SK-N-SH treated with all-trans-retinoic acid at 6 μM for 48 hours (cell line): Measurements from ENCODE around the gene ERN1.
"Not testable (repeated sequence)": the region's sequence is repeated elsewhere in the genome, so short reads cannot be mapped to it uniquely, and the experiment has no call there.

ENCODE experiments used
- ATAC-seq: fragments of 200-7000 bp; cut with Tn5 transposase; 3 replicates; pipeline ENCODE4 v1.9.1; 2020; ENCODE audit warnings: mild to moderate bottlenecking, moderate library complexity
- BACH2 ChIP-seq: fragments of 250-450 bp; sonication (Bioruptor Pico); IDR thresholded peaks from 2 replicates; pipeline ENCODE4 v1.9.0; 2021; ENCODE audit warnings: mild to moderate bottlenecking, borderline replicate concordance
- GLIS3 ChIP-seq: fragments of 250-450 bp; sonication (Bioruptor Pico); IDR thresholded peaks from 2 replicates; pipeline ENCODE4 v1.5.0; 2020; ENCODE audit warnings: mild to moderate bottlenecking, moderate library complexity
- OSR1 ChIP-seq: fragments of 250-450 bp; sonication (Bioruptor Pico); IDR thresholded peaks from 2 replicates; pipeline ENCODE4 v1.8.0; 2022; ENCODE audit warnings: moderate library complexity, mild to moderate bottlenecking, inconsistent platforms
- PPARA ChIP-seq: fragments of 250-450 bp; sonication (Bioruptor Pico); IDR thresholded peaks from 2 replicates; pipeline ENCODE4 v1.5.0; 2020; ENCODE audit warnings: mild to moderate bottlenecking, borderline replicate concordance
- RARB ChIP-seq: fragments of 250-450 bp; sonication (Bioruptor Pico); IDR thresholded peaks from 2 replicates; pipeline ENCODE4 v1.8.0; 2021; ENCODE audit warnings: mild to moderate bottlenecking, moderate library complexity
- SNAI2 ChIP-seq: fragments of 250-450 bp; sonication (Bioruptor Pico); IDR thresholded peaks from 2 replicates; pipeline ENCODE4 v1.5.0; 2020; ENCODE audit warnings: mild to moderate bottlenecking, moderate library complexity
- TCF4 ChIP-seq: fragments of 250-450 bp; sonication (Bioruptor Pico); IDR thresholded peaks from 2 replicates; pipeline ENCODE4 v1.8.0; 2021; ENCODE audit warnings: mild to moderate bottlenecking, moderate library complexity, borderline replicate concordance
- TOX ChIP-seq: fragments of 250-450 bp; sonication (Bioruptor Pico); IDR thresholded peaks from 2 replicates; pipeline ENCODE4 v1.8.0; 2021; ENCODE audit warnings: mild to moderate bottlenecking, moderate library complexity, borderline replicate concordance
- ZNF565 ChIP-seq: fragments of 450-650 bp; formaldehyde crosslinking; conservative IDR thresholded peaks from 2 replicates; pipeline ENCODE4 v1.5.0; 2020; ENCODE audit warnings: low read depth, mild to moderate bottlenecking, moderate library complexity
- ZNF70 ChIP-seq: fragments of 450-650 bp; formaldehyde crosslinking; IDR thresholded peaks from 2 replicates; pipeline ENCODE4 v1.5.0; 2020; ENCODE audit warnings: mild to moderate bottlenecking, moderate library complexity
- TF ChIP-seq, protein P1 (sequence below): fragments of 250-450 bp; sonication (Bioruptor Pico); IDR thresholded peaks from 2 replicates; pipeline ENCODE4 v1.8.0; 2021; ENCODE audit warnings: low read depth, mild to moderate bottlenecking, moderate library complexity, borderline replicate concordance
- TF ChIP-seq, protein P2 (sequence below): fragments of 250-450 bp; sonication (Bioruptor Pico); IDR thresholded peaks from 2 replicates; pipeline ENCODE4 v1.5.1; 2020; ENCODE audit warnings: low read depth, mild to moderate bottlenecking, moderate library complexity
- TF ChIP-seq, protein P3 (sequence below): fragments of 250-450 bp; sonication (Bioruptor Pico); IDR thresholded peaks from 2 replicates; pipeline ENCODE4 v1.5.0; 2020; ENCODE audit warnings: mild to moderate bottlenecking, moderate library complexity
- TF ChIP-seq, protein P4 (sequence below): fragments of 250-450 bp; sonication (Bioruptor Pico); IDR thresholded peaks from 2 replicates; pipeline ENCODE4 v1.8.0; 2020; ENCODE audit warnings: mild to moderate bottlenecking, moderate library complexity, borderline replicate concordance
- TF ChIP-seq, protein P5 (sequence below): fragments of 250-450 bp; sonication (Bioruptor Pico); IDR thresholded peaks from 2 replicates; pipeline ENCODE4 v1.5.1; 2021; ENCODE audit warnings: mild to moderate bottlenecking, moderate library complexity

ERN1 gene

DNA sequence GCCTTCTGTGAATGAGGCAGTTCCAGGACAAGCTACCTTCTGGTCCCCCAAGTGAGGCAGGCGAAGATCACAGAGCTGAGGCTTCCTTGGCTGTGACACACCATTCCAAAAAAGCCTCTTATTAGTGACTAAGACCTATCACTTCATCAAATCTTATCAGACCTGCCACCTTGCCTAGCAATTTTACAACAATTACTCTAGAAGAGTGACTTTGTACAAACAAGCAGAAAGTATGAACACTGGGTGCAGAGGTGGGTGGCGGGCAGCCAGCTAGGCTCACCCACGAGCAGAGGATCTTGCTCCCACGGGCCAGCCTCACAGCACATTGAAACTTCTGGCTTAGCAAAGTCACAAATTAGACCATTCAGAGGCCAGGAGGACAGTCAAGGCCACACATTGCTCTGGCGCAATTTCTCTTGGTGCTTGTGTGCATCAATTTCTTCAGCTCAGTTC is 107.3 kb downstream of the ERN1 start:
- TF ChIP-seq, protein P1, sequence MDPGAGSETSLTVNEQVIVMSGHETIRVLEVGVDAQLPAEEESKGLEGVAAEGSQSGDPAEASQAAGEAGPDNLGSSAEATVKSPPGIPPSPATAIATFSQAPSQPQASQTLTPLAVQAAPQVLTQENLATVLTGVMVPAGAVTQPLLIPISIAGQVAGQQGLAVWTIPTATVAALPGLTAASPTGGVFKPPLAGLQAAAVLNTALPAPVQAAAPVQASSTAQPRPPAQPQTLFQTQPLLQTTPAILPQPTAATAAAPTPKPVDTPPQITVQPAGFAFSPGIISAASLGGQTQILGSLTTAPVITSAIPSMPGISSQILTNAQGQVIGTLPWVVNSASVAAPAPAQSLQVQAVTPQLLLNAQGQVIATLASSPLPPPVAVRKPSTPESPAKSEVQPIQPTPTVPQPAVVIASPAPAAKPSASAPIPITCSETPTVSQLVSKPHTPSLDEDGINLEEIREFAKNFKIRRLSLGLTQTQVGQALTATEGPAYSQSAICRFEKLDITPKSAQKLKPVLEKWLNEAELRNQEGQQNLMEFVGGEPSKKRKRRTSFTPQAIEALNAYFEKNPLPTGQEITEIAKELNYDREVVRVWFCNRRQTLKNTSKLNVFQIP (CRISPR knock-in tag): no peak
- no peak for TF ChIP-seq SNAI2 (CRISPR knock-in tag)
- TF ChIP-seq, protein P2, sequence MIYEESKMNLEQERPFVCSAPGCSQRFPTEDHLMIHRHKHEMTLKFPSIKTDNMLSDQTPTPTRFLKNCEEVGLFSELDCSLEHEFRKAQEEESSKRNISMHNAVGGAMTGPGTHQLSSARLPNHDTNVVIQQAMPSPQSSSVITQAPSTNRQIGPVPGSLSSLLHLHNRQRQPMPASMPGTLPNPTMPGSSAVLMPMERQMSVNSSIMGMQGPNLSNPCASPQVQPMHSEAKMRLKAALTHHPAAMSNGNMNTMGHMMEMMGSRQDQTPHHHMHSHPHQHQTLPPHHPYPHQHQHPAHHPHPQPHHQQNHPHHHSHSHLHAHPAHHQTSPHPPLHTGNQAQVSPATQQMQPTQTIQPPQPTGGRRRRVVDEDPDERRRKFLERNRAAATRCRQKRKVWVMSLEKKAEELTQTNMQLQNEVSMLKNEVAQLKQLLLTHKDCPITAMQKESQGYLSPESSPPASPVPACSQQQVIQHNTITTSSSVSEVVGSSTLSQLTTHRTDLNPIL: no peak
- ATAC-seq: no peak

DNA sequence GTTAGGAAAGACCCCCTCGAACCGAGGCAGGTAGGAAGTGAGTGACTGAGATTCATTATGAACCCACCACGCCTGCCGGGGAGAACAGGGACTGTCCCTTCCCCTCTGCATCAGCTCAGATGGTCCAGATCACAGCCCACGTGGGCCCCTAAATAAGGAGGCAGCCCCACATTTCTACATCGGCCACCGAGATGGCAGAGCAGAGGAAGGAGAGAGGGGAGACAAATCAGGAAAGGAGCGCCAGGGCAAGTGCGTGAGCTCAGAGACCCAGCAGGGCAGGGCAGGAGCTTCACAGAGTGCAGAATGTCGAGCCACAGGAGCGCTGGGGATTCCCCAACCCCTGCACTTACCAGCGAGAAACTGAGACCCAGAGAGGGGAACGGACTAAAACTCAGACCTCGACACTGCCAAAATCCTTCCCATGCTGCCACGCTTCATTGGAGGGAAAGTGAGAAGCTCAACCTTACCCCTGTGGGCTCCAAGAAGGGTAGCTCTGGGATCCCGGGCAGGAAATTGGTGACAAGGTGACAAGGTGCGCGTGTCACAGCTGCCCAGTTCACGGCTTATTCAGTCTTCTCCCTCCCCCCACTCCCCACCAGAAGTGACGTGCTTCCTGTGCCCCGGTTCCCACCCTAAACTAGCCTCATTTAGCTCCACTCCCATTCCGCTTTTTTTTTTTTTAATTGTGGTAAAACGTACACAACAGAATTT is 109.7 kb downstream of the ERN1 start, which contains the start of gene ICAM2:
TSS of gene ICAM2 (minus strand) at position 578 of the 711 bp plus-strand sequence. CDS start 13,942 bp downstream, outside the sequence.
- ATAC-seq: no peak; the same call in 2 of the 3 replicates

DNA sequence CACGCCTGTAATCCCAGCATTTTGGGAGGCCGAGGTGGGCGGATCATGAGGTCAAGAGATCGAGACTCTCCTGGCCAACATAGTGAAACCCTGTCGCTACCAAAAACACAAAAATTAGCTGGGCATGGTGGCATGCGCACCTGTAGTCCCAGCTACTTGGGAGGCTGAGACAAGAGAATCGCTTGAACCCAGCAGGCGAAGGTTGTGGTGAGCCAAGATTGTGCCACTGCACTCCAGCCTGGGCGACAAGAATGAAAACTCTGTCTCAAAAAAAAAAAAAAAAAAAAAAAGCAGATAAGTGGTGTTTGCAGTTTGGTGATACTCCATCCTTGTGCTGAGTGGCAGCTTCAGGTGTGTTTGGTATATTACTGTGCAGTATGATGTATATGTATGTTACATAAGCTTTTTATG is 110.4 kb downstream of the ERN1 start:
- ATAC-seq: not testable (repeated sequence)

More for the DNA sequence above, 109.7 kb downstream of the ERN1 start, which contains the start of gene ICAM2:
- no peak for TF ChIP-seq ZNF70 (CRISPR knock-in tag)
- TF ChIP-seq PPARA: no peak
- TF ChIP-seq, protein P3, sequence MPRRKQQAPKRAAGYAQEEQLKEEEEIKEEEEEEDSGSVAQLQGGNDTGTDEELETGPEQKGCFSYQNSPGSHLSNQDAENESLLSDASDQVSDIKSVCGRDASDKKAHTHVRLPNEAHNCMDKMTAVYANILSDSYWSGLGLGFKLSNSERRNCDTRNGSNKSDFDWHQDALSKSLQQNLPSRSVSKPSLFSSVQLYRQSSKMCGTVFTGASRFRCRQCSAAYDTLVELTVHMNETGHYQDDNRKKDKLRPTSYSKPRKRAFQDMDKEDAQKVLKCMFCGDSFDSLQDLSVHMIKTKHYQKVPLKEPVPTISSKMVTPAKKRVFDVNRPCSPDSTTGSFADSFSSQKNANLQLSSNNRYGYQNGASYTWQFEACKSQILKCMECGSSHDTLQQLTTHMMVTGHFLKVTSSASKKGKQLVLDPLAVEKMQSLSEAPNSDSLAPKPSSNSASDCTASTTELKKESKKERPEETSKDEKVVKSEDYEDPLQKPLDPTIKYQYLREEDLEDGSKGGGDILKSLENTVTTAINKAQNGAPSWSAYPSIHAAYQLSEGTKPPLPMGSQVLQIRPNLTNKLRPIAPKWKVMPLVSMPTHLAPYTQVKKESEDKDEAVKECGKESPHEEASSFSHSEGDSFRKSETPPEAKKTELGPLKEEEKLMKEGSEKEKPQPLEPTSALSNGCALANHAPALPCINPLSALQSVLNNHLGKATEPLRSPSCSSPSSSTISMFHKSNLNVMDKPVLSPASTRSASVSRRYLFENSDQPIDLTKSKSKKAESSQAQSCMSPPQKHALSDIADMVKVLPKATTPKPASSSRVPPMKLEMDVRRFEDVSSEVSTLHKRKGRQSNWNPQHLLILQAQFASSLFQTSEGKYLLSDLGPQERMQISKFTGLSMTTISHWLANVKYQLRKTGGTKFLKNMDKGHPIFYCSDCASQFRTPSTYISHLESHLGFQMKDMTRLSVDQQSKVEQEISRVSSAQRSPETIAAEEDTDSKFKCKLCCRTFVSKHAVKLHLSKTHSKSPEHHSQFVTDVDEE: no peak
- no peak for TF ChIP-seq BACH2
- no peak for TF ChIP-seq TOX (CRISPR knock-in tag)
- TF ChIP-seq, protein P1 (CRISPR knock-in tag): no peak
- TF ChIP-seq, protein P4, sequence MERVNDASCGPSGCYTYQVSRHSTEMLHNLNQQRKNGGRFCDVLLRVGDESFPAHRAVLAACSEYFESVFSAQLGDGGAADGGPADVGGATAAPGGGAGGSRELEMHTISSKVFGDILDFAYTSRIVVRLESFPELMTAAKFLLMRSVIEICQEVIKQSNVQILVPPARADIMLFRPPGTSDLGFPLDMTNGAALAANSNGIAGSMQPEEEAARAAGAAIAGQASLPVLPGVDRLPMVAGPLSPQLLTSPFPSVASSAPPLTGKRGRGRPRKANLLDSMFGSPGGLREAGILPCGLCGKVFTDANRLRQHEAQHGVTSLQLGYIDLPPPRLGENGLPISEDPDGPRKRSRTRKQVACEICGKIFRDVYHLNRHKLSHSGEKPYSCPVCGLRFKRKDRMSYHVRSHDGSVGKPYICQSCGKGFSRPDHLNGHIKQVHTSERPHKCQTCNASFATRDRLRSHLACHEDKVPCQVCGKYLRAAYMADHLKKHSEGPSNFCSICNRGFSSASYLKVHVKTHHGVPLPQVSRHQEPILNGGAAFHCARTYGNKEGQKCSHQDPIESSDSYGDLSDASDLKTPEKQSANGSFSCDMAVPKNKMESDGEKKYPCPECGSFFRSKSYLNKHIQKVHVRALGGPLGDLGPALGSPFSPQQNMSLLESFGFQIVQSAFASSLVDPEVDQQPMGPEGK (CRISPR knock-in tag): no peak
- no peak for TF ChIP-seq SNAI2 (CRISPR knock-in tag)
- TF ChIP-seq, protein P2: no peak
- no peak for TF ChIP-seq GLIS3
- TF ChIP-seq TCF4 (CRISPR knock-in tag): no peak
- TF ChIP-seq, protein P5, sequence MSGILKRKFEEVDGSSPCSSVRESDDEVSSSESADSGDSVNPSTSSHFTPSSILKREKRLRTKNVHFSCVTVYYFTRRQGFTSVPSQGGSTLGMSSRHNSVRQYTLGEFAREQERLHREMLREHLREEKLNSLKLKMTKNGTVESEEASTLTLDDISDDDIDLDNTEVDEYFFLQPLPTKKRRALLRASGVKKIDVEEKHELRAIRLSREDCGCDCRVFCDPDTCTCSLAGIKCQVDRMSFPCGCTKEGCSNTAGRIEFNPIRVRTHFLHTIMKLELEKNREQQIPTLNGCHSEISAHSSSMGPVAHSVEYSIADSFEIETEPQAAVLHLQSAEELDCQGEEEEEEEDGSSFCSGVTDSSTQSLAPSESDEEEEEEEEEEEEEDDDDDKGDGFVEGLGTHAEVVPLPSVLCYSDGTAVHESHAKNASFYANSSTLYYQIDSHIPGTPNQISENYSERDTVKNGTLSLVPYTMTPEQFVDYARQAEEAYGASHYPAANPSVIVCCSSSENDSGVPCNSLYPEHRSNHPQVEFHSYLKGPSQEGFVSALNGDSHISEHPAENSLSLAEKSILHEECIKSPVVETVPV (CRISPR knock-in tag): no peak
- TF ChIP-seq ZNF565 (CRISPR knock-in tag): no peak
- TF ChIP-seq RARB (CRISPR knock-in tag): no peak
- TF ChIP-seq OSR1: no peak
